SU-DHL-6 (cell line): ENCODE results near the gene EXOC4.

Experiments
- CTCF ChIP-seq: fragments of 200-600 bp; sonication (generic); IDR thresholded peaks from one replicate; pipeline ENCODE4 v1.5.1; 2017; ENCODE audit warnings: antibody characterized with exemption, mild to moderate bottlenecking, low read length, moderate library complexity; ENCODE audit not compliant: insufficient read depth, poor library complexity, severe bottlenecking
- EZH2phosphoT487 ChIP-seq: fragments of 200-600 bp; sonication (generic), shearing (Covaris generic); conservative IDR thresholded peaks from 2 replicates; pipeline ENCODE4 v1.6.1; 2018; ENCODE audit warnings: mild to moderate bottlenecking, antibody characterized with exemption, low read length, moderate library complexity, mixed read lengths

DNA sequence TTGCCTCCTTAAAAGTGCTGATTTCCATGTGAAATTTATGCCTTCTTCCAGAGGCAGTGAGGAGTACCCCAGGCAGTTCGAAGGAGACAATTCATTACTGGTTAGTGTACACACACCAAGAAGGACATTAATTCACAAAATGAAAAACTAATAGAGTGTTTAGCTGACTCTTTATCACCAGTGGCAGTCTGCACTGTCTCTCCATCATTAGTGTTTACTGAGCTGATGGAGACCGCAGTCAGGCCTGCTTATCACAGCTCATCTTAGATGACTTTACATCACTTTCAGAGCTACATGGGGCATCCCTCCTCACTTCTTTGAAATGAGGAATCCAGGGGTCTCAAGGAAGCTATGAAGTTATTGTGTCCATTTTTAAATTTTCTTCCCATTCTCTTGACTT is 718.7 kb downstream of the EXOC4 start:
- TF ChIP-seq CTCF (no peak), EZH2phosphoT487 (no peak)
